Endothelial cell of umbilical vein (primary cell): ENCODE data around the gene TAGLN. TPM values are rescaled to one million over a fixed set of nuclear protein-coding genes. Genes with fewer than 3 reads are reported as not detected.

Experiments
- BruUV-seq: library from RNA; stranded (reverse); fragments of 400-500 nt; replicated peaks from 2 replicates; lab custom pipeline; 2021; lab: Mats Ljungman, UMichigan
- CTCF ChIA-PET: fragments of 300-600, 350-600 bp; sonication (Branson Sonifier 250); formaldehyde crosslinking; loops from one replicate; lab custom pipeline; 2021; ENCODE audit warnings: antibody characterized with exemption, inconsistent platforms; lab: Charles Lee
- POLR2A ChIA-PET: fragments of 300-600, 350-600 bp; sonication (Branson Sonifier 250); formaldehyde crosslinking; loops from one replicate; lab custom pipeline; 2021; ENCODE audit warnings: antibody characterized with exemption, inconsistent platforms; lab: Charles Lee
- DNase-seq: peaks from one replicate; pipeline ENCODE4 v3.0.0-alpha.2; 2011; ENCODE audit warnings: low read depth, low spot score
- FAIRE-seq: peaks from 2 replicates; lab custom pipeline; 2011; peaks lifted over from hg19 to GRCh38; lab: Jason Lieb, UNC
- H2AFZ ChIP-seq: 2 replicates; pipeline ENCODE4 v1.6.0; 2012; ENCODE audit warnings: low read depth, low read length, control low read depth, inconsistent platforms
- H3K27ac ChIP-seq: 2 replicates; pipeline ENCODE4 v1.5.1; 2011; ENCODE audit warnings: low read depth, mild to moderate bottlenecking, control low read depth, low read length, moderate library complexity; ENCODE audit not compliant: insufficient read depth
- H3K27me3 ChIP-seq, 2 experiments: 2 replicates each; pipeline versions ENCODE4 v1.6.0 to v1.6.1; 2011; ENCODE audit warnings: low read length in 2 of 2, mixed read lengths in 1 of 2; ENCODE audit not compliant: control insufficient read depth in 2 of 2, insufficient read depth in 2 of 2
- H3K36me3 ChIP-seq, 2 experiments: 2 replicates in 1 of 2; 3 replicates in 1 of 2; pipeline ENCODE4 v1.5.1; 2011; ENCODE audit warnings: low read length in 2 of 2, mild to moderate bottlenecking in 1 of 2, moderate library complexity in 1 of 2; ENCODE audit not compliant: control insufficient read depth in 2 of 2, insufficient read depth in 2 of 2; ENCODE audit errors: extremely low read depth in 1 of 2
- H3K4me1 ChIP-seq: 3 replicates; pipeline ENCODE4 v1.5.1; 2011; ENCODE audit warnings: mild to moderate bottlenecking, low read length; ENCODE audit not compliant: control insufficient read depth, insufficient read depth; ENCODE audit errors: extremely low read depth
- H3K4me2 ChIP-seq: 2 replicates; pipeline ENCODE4 v1.6.1; 2011; ENCODE audit warnings: low read length, control low read depth, mixed read lengths; ENCODE audit not compliant: insufficient read depth
- H3K4me3 ChIP-seq, 3 experiments: fragments of 200-600 bp in 1 of 3; sonication (generic), shearing (Covaris generic) in 1 of 3; replicated peaks in 1 of 3; 2 replicates each; pipeline ENCODE4 v1.5.1; 2011 to 2016; ENCODE audit warnings: control low read depth in 3 of 3, low read length in 3 of 3, mild to moderate bottlenecking in 2 of 3, inconsistent platforms in 1 of 3, low read depth in 1 of 3, moderate library complexity in 1 of 3; ENCODE audit not compliant: insufficient read depth in 1 of 3
- H3K79me2 ChIP-seq: 2 replicates; pipeline ENCODE4 v1.6.0; 2012; ENCODE audit warnings: low read length, inconsistent platforms; ENCODE audit not compliant: control insufficient read depth, insufficient read depth
- H3K9ac ChIP-seq: replicated peaks from 2 replicates; pipeline ENCODE3; 2011; ENCODE audit warnings: low read length, control low read depth; ENCODE audit not compliant: insufficient read depth; ENCODE audit errors: extremely low read depth
- H3K9me1 ChIP-seq: replicated peaks from 3 replicates; pipeline ENCODE4 v1.6.0; 2011; ENCODE audit warnings: mild to moderate bottlenecking, low read length; ENCODE audit not compliant: control insufficient read depth, insufficient read depth; ENCODE audit errors: extremely low read depth
- H3K9me3 ChIP-seq: replicated peaks from 2 replicates; pipeline ENCODE4 v1.5.1; 2012; ENCODE audit warnings: low read length, inconsistent platforms; ENCODE audit not compliant: control insufficient read depth, insufficient read depth
- H4K20me1 ChIP-seq: replicated peaks from 2 replicates; pipeline ENCODE3; 2011; ENCODE audit warnings: mild to moderate bottlenecking, low read length; ENCODE audit not compliant: control insufficient read depth, insufficient read depth; ENCODE audit errors: extremely low read depth
- EZH2 ChIP-seq: IDR thresholded peaks from 2 replicates; pipeline ENCODE4 v1.6.1; 2012; ENCODE audit warnings: borderline replicate concordance, low read depth, mild to moderate bottlenecking, moderate library complexity, low read length, inconsistent platforms; ENCODE audit not compliant: severe bottlenecking
- FOS ChIP-seq: IDR thresholded peaks from 2 replicates; pipeline ENCODE4 v1.6.1; 2011; ENCODE audit warnings: mild to moderate bottlenecking, low read length, moderate library complexity, borderline replicate concordance; ENCODE audit not compliant: insufficient read depth
- GATA2 ChIP-seq: IDR thresholded peaks from 2 replicates; pipeline ENCODE4 v1.7.0; 2011; ENCODE audit warnings: low read depth, mild to moderate bottlenecking, moderate library complexity, mixed read lengths, low read length; ENCODE audit not compliant: insufficient read length, insufficient read depth
- JUN ChIP-seq: IDR thresholded peaks from 2 replicates; pipeline ENCODE4 v1.6.1; 2011; ENCODE audit warnings: borderline replicate concordance, low read depth; ENCODE audit not compliant: insufficient read length, insufficient read depth
- MYC ChIP-seq: IDR thresholded peaks from one replicate; pipeline ENCODE4 v1.6.1; 2011; ENCODE audit warnings: mild to moderate bottlenecking, low read depth, low read length
- POLR2A ChIP-seq: IDR thresholded peaks from 2 replicates; pipeline ENCODE4 v1.6.1; 2012; ENCODE audit warnings: low read depth, mild to moderate bottlenecking, control low read depth, low read length
- POLR2AphosphoS5 ChIP-seq: IDR thresholded peaks from 2 replicates; pipeline ENCODE4 v1.6.1; 2012; ENCODE audit warnings: low read depth, mild to moderate bottlenecking, control low read depth, low read length, moderate library complexity; ENCODE audit not compliant: insufficient read depth
- dilution Hi-C: fragments of 300-500 bp; cut with MboI; formaldehyde crosslinking; loops from one replicate; pipeline ENCODE4 v1.15.0; 2019; ENCODE audit warnings: low sequenced_read_pairs; ENCODE audit not compliant: extremely low pct_ligation_motif_present
- intact Hi-C: fragments of 100-400 bp; cut with micrococcal nuclease; formaldehyde crosslinking; loops from one replicate; pipeline ENCODE4 v1.10.0; 2022
- polyA plus RNA-seq, 4 experiments: library from polyadenylated mRNA; depleted of rRNA in 3 of 4; stranded (reverse) in 3 of 4; unstranded in 1 of 4; fragments of >200 nt; gene quantifications; 2 replicates each; pipeline versions ENCODE4 v1.2.1 to v1.2.3, GENCODE V29; 2011 to 2012; ENCODE audit warnings: missing spikeins in 1 of 4
- total RNA-seq: library from RNA; stranded (reverse); gene quantifications from 2 replicates; pipeline ENCODE4 v1.2.3, GENCODE V29; 2021
- TF ChIP-seq, protein P1 (sequence below), 2 donors: IDR thresholded peaks; 1 replicate in 1 of 2; 2 replicates in 1 of 2; pipeline ENCODE4 v1.5.1; 2011; ENCODE audit warnings: low read length in 2 of 2, mild to moderate bottlenecking in 2 of 2, moderate library complexity in 2 of 2, control low read depth in 1 of 2, inconsistent platforms in 1 of 2, low read depth in 1 of 2; ENCODE audit not compliant: insufficient read depth in 1 of 2; ENCODE audit errors: extremely low read depth in 1 of 2
- TF ChIP-seq, protein P2 (sequence below): IDR thresholded peaks from 2 replicates; pipeline ENCODE4 v1.6.1; 2011; ENCODE audit not compliant: insufficient read depth, insufficient read length

Gene TAGLN
- total and polyA plus RNA-seq, 2 donors (not counting 3 experiments of a cell fraction or from before 2014, with no cell fraction given): 20.8 to 113 TPM

- Histone ChIP-seq H3K4me2 (no peak overlapping the region), H3K9me1 (no peaks in the 10 kb centered on the region), H3K27me3 (no peaks in the 10 kb centered on the region), H2AFZ (peak overlapping the region; percentile 16), H3K79me2 (no peaks in the 10 kb centered on the region), H3K4me1 (peaks cover 18% of the 10 kb centered on the region), H4K20me1 (no peaks in the 10 kb centered on the region), H3K9ac (no peak overlapping the region), H3K27ac (no peak overlapping the region), H3K9me3 (no peaks in the 10 kb centered on the region), H3K4me3 (no peak overlapping the region), H3K36me3 (peaks cover 0 to 5% of the 10 kb centered on the region in 2 experiments)
- dilution Hi-C loops: no loop called here
- ChIA-PET POLR2A (interaction anchor here (0.7 to 1.1 kb wide), 2 partner anchors 46 to 121 kb away, joined by 3 read pairs; no protein-coding TSS in a partner anchor), CTCF (interaction anchor here (0.7 to 5.8 kb wide), 19 partner anchors 8 to 390 kb away, joined by 3 to 90 read pairs (median 4); partner anchors contain the start of genes APOA5, PAFAH1B2, PCSK7 and RNF214)
- TF ChIP-seq, protein P1, sequence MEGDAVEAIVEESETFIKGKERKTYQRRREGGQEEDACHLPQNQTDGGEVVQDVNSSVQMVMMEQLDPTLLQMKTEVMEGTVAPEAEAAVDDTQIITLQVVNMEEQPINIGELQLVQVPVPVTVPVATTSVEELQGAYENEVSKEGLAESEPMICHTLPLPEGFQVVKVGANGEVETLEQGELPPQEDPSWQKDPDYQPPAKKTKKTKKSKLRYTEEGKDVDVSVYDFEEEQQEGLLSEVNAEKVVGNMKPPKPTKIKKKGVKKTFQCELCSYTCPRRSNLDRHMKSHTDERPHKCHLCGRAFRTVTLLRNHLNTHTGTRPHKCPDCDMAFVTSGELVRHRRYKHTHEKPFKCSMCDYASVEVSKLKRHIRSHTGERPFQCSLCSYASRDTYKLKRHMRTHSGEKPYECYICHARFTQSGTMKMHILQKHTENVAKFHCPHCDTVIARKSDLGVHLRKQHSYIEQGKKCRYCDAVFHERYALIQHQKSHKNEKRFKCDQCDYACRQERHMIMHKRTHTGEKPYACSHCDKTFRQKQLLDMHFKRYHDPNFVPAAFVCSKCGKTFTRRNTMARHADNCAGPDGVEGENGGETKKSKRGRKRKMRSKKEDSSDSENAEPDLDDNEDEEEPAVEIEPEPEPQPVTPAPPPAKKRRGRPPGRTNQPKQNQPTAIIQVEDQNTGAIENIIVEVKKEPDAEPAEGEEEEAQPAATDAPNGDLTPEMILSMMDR (IDR thresholded peaks at IDR 0.05; ENCODE audit: extremely low read depth in 1 of 2, insufficient read depth in 1 of 2, low read depth in 1 of 2, low read length in 2 of 2): peak; percentile 73 to 94
- no peak for TF ChIP-seq GATA2
- no peak for TF ChIP-seq EZH2
- TF ChIP-seq MYC: peak; percentile 66
- TF ChIP-seq POLR2AphosphoS5: no peak
- TF ChIP-seq POLR2A: no peak
- no peak for TF ChIP-seq FOS
- TF ChIP-seq, protein P2, sequence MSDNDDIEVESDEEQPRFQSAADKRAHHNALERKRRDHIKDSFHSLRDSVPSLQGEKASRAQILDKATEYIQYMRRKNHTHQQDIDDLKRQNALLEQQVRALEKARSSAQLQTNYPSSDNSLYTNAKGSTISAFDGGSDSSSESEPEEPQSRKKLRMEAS: peak; percentile 78
- TF ChIP-seq JUN: no peak
- intact Hi-C loops: loop anchor here (1.0 kb wide), 2 partner anchors 45 to 50 kb away; no protein-coding TSS in a partner anchor
- DNase-seq (peak; percentile 65), FAIRE-seq (peak; percentile 81)
- no TSS peak for BruUV-seq
These were observed 18.2 kb upstream of the TAGLN start for GRCh38 chr11:117180661-117181585.
